Peyer's patch (tissue), 4 donors: ENCODE measurements around the gene SLC16A12. TPM values are rescaled to one million over a fixed set of nuclear protein-coding genes. Genes with fewer than 3 reads are reported as not detected.

Experiments
- DNase-seq, 3 donors: peaks; one replicate each; pipeline ENCODE4 v3.0.0-alpha.2; 2017 to 2019
- H3K27ac ChIP-seq, 4 donors: fragments of 200-600 bp; sonication (generic); one replicate each; pipeline ENCODE4 v1.5.1; 2016 to 2019
- H3K27me3 ChIP-seq, 2 donors: fragments of 200-600 bp; sonication (generic); one replicate each; pipeline ENCODE4 v1.5.1; 2019
- H3K36me3 ChIP-seq, 3 donors: fragments of 200-600 bp; sonication (generic); one replicate each; pipeline ENCODE4 v1.5.1; 2016 to 2019
- H3K4me1 ChIP-seq, 4 donors: fragments of 200-600 bp; sonication (generic); one replicate each; pipeline ENCODE4 v1.5.1; 2016 to 2019
- H3K4me3 ChIP-seq, 4 donors: fragments of 200-600 bp; sonication (generic); 1 replicate in 3 of 4; 2 replicates in 1 of 4; pipeline ENCODE4 v1.5.1; 2016 to 2019; ENCODE audit warnings: mild to moderate bottlenecking in 1 of 4
- H3K9me3 ChIP-seq, 4 donors: fragments of 200-600 bp; sonication (generic); one replicate each; pipeline ENCODE4 v1.5.1; 2016 to 2019; ENCODE audit warnings: mild to moderate bottlenecking in 1 of 4
- POLR2A ChIP-seq, 2 donors: fragments of 450-650 bp; IDR thresholded peaks; one replicate each; pipeline ENCODE4 v1.5.1; 2017; ENCODE audit warnings: antibody characterized with exemption in 2 of 2, mild to moderate bottlenecking in 2 of 2, moderate library complexity in 2 of 2
- total RNA-seq, 4 donors: library from RNA; depleted of rRNA; stranded (reverse); fragments of >200 nt; gene quantifications; one replicate each; pipeline ENCODE4 v1.1.0, GENCODE V29; 2016
- TF ChIP-seq, protein P1 (sequence below), 6 experiments: fragments of 450-650 bp in 4 of 6; fragments of 200-600 bp in 2 of 6; sonication (generic) in 1 of 6; IDR thresholded peaks; one replicate each; pipeline ENCODE4 v1.5.1; 2017 to 2019; ENCODE audit warnings: antibody characterized with exemption in 6 of 6, mild to moderate bottlenecking in 3 of 6, moderate library complexity in 1 of 6

The SLC16A12 gene
- total RNA-seq, 4 donors from 2014 or later: 0.38 TPM; not detected in 3

GRCh38 chr10:89404104-89405047 is 131.0 kb downstream of the SLC16A12 start:
- H3K27me3 ChIP-seq: no peaks in the 10 kb centered on the region
- DNase-seq: no peak
- H3K36me3 ChIP-seq: no peaks in the 10 kb centered on the region
- H3K4me3 ChIP-seq: no peak overlapping the region
- TF ChIP-seq, protein P1, sequence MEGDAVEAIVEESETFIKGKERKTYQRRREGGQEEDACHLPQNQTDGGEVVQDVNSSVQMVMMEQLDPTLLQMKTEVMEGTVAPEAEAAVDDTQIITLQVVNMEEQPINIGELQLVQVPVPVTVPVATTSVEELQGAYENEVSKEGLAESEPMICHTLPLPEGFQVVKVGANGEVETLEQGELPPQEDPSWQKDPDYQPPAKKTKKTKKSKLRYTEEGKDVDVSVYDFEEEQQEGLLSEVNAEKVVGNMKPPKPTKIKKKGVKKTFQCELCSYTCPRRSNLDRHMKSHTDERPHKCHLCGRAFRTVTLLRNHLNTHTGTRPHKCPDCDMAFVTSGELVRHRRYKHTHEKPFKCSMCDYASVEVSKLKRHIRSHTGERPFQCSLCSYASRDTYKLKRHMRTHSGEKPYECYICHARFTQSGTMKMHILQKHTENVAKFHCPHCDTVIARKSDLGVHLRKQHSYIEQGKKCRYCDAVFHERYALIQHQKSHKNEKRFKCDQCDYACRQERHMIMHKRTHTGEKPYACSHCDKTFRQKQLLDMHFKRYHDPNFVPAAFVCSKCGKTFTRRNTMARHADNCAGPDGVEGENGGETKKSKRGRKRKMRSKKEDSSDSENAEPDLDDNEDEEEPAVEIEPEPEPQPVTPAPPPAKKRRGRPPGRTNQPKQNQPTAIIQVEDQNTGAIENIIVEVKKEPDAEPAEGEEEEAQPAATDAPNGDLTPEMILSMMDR (IDR thresholded peaks at IDR 0.05): no peak
- TF ChIP-seq POLR2A (IDR thresholded peaks at IDR 0.05): no peak
- no peaks in the 10 kb centered on the region for H3K4me1 ChIP-seq
- H3K27ac ChIP-seq: no peak overlapping the region
- H3K9me3 ChIP-seq: no peaks in the 10 kb centered on the region

- TF ChIP-seq, protein P1 (IDR thresholded peaks at IDR 0.05): no peak
- TF ChIP-seq POLR2A (IDR thresholded peaks at IDR 0.05): no peak
- no peaks in the 10 kb centered on the region for H3K36me3 ChIP-seq
These were observed 132.4 kb downstream of the SLC16A12 start for GRCh38 chr10:89403043-89403442.

DNA sequence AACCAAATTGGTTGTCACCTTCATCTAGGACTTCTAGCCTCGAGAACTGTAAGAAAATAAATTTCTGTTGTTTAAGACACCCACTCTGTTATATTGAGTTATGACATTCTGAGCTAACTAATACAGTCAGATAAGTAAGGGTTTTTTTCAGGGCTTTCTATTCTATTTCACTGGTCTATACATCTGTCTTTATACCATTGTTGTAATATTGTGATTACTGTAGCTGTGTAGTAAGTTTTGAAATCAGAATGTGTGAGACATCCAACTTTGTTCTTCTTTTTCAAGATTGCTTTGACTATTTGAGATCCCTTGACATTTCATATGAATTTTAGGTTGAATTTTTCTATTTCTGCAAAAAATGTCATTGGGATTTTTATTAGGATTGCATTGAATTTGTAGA is 135.4 kb downstream of the SLC16A12 start:
- DNase-seq: no peak
- H3K4me1 ChIP-seq: no peaks in the 10 kb centered on the region
- no peak overlapping the region for H3K4me3 ChIP-seq
- H3K27ac ChIP-seq: no peak overlapping the region
- H3K27me3 ChIP-seq: no peaks in the 10 kb centered on the region
- H3K9me3 ChIP-seq: no peaks in the 10 kb centered on the region
- no peak for TF ChIP-seq POLR2A (IDR thresholded peaks at IDR 0.05)
- TF ChIP-seq, protein P1 (IDR thresholded peaks at IDR 0.05): no peak
- no peaks in the 10 kb centered on the region for H3K36me3 ChIP-seq

More at GRCh38 chr10:89403043-89403442, 132.4 kb downstream of the SLC16A12 start:
- Histone ChIP-seq H3K9me3 (no peaks in the 10 kb centered on the region), H3K27ac (no peak overlapping the region), H3K4me1 (no peaks in the 10 kb centered on the region), H3K27me3 (no peaks in the 10 kb centered on the region), H3K4me3 (no peak overlapping the region)
- DNase-seq: no peak

DNA sequence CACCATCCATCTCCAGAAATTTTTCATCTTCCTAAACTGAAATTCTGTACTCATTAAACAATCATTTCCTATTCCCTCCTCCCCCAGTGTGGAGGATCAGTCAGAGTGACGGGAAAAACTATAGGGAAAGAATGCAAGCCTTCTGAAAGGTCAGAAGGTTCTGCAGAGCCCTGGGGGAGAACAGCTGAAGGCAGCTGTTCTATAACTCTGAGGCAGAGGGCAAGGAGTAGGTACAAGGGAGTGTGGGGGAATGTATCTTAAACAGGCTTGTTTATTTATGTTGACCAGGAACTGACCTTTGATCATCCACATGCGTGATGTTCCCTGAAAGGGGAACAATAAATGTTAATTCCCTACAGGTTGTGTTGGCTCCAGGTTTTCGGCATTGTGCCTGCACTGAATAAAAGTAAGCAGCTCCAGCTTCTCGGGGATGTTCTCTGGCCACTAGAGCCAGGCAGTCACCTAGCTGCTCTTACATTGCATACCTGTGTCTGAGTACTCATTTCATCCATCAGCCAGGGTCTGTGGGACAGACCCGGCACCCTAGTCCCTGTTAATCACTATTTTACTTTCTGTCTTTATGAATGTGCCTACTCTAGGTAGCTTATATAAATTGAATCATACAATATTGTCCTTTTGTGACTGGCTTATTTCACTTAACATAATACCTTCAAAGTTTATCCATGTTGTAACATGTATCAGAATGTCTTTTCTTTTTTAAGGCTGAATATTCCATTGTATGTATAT is 137.2 kb downstream of the SLC16A12 start:
- H3K4me1 ChIP-seq: peaks cover 0 to 11% (median 3%) of the 10 kb centered on the region in 4 donors
- peak in 1 of 3 donors; percentile 52 for DNase-seq
- H3K9me3 ChIP-seq: no peaks in the 10 kb centered on the region
- H3K27me3 ChIP-seq: no peaks in the 10 kb centered on the region
- H3K36me3 ChIP-seq: no peaks in the 10 kb centered on the region
- H3K4me3 ChIP-seq: no peak overlapping the region
- H3K27ac ChIP-seq: peak overlapping the region in 2 of 4 donors; percentile 25 to 43
- no peak for TF ChIP-seq POLR2A (IDR thresholded peaks at IDR 0.05)
- TF ChIP-seq, protein P1 (IDR thresholded peaks at IDR 0.05): peak in 1 of 6 experiments; percentile 1

- Histone ChIP-seq H3K36me3 (no peaks in the 10 kb centered on the region), H3K4me1 (peaks cover 0 to 24% (median 7%) of the 10 kb centered on the region in 4 donors), H3K27me3 (no peaks in the 10 kb centered on the region), H3K9me3 (no peaks in the 10 kb centered on the region), H3K27ac (no peak overlapping the region), H3K4me3 (no peak overlapping the region)
- TF ChIP-seq POLR2A (IDR thresholded peaks at IDR 0.05): no peak
- TF ChIP-seq, protein P1 (IDR thresholded peaks at IDR 0.05): no peak
- no peak for DNase-seq
These were observed 140.3 kb downstream of the SLC16A12 start for GRCh38 chr10:89395141-89395540.
